Activated T-helper 2 cell treated with anti-CD3 and anti-CD28 coated beads, Interferon-gamma antibody, Interleukin-2, Interleukin-4, amounts not matched to agents 10 μg/mL and 5 μg/mL and 100 μg/mL, durations not matched to agents 14 hours and 24 hours and 36 hours (primary cell): ENCODE results near the gene PLEKHO2. TPM values are rescaled to one million over a fixed set of nuclear protein-coding genes. Genes with fewer than 3 reads are reported as not detected.
"Not testable (repeated sequence)": the region's sequence is repeated elsewhere in the genome, so short reads cannot be mapped to it uniquely, and the experiment has no call there.

Experiments
- DNase-seq: peaks from one replicate; pipeline ENCODE4 v3.0.0; 2021; ENCODE audit warnings: low spot score
- H3K27ac Mint-ChIP-seq: one replicate; pipeline ENCODE4 v1.8.0; 2021; ENCODE audit warnings: mixed read lengths
- H3K27me3 Mint-ChIP-seq: one replicate; pipeline ENCODE4 v1.8.0; 2021; ENCODE audit warnings: low read depth, mixed read lengths
- H3K36me3 Mint-ChIP-seq: one replicate; pipeline ENCODE4 v1.8.0; 2021; ENCODE audit warnings: low read depth, mixed read lengths
- H3K4me1 Mint-ChIP-seq: one replicate; pipeline ENCODE4 v1.8.0; 2021; ENCODE audit warnings: low read depth, mixed read lengths
- H3K4me3 Mint-ChIP-seq: one replicate; pipeline ENCODE4 v1.8.0; 2021; ENCODE audit warnings: low read depth, mild to moderate bottlenecking, moderate library complexity, mixed read lengths
- H3K9me3 Mint-ChIP-seq: one replicate; pipeline ENCODE4 v1.8.0; 2021; ENCODE audit warnings: mixed read lengths
- intact Hi-C: fragments of 100-400 bp; cut with micrococcal nuclease; formaldehyde crosslinking; loops from one replicate; pipeline ENCODE4 v1.15.1; 2023
- total RNA-seq: library from RNA; stranded (reverse); gene quantifications from 2 replicates; pipeline ENCODE4 v1.2.3, GENCODE V29; 2022

Gene PLEKHO2
- total RNA-seq, 1 donor from 2014 or later, result 17.0 TPM

DNA sequence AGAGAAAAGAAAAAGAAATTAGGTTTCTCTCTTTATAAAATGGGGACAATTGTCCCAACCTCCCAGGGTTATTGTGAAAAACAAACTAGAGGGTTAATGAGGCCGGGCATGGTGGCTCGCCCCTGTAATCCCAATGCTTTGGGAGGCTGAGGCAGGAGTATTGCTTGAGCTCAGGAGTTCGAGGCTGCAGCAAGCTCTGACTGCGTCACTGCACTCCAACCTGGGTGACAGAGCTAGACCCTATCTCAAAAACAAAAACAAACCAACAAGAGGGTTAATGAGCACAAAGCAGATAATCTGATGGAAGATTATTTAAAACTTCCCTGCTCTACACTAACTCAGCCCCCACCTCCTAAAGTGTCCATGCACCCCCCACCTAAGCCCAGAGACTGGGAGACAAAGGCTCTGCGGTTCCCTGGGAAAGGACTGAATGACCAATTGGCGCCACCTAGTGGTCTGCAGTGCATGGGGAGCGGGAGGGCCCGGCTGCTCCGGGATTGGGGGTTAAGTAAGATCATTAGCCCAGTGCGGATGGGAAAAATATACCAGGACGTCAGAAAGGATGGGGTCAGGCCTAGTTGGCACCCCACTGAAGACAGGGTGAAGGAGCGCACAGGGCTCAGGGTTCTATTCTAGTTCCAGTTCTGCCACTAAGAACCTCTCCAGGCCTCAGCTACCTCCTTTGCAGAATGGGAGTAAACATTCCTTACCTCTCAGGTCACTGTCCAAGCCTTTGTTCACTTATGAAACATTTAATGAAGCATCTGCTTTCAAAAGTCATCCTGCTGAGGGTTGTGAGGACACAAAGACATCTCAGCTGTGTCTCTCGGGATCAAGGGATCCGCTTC lies 31.8 kb upstream of the PLEKHO2 start:
- DNase-seq, result peak; percentile 50
- peaks cover 9% of the 10 kb centered on the region for H3K27me3 Mint-ChIP-seq
- H3K4me3 Mint-ChIP-seq, result no peak overlapping the region
- peaks cover 3% of the 10 kb centered on the region for H3K4me1 Mint-ChIP-seq
- intact Hi-C loops, result loop anchor here (1.0 kb wide), 1 partner anchor 79 kb away; no protein-coding TSS in a partner anchor
- H3K9me3 Mint-ChIP-seq, result no peaks in the 10 kb centered on the region
- H3K36me3 Mint-ChIP-seq, result no peaks in the 10 kb centered on the region
- H3K27ac Mint-ChIP-seq, result no peak overlapping the region

DNA sequence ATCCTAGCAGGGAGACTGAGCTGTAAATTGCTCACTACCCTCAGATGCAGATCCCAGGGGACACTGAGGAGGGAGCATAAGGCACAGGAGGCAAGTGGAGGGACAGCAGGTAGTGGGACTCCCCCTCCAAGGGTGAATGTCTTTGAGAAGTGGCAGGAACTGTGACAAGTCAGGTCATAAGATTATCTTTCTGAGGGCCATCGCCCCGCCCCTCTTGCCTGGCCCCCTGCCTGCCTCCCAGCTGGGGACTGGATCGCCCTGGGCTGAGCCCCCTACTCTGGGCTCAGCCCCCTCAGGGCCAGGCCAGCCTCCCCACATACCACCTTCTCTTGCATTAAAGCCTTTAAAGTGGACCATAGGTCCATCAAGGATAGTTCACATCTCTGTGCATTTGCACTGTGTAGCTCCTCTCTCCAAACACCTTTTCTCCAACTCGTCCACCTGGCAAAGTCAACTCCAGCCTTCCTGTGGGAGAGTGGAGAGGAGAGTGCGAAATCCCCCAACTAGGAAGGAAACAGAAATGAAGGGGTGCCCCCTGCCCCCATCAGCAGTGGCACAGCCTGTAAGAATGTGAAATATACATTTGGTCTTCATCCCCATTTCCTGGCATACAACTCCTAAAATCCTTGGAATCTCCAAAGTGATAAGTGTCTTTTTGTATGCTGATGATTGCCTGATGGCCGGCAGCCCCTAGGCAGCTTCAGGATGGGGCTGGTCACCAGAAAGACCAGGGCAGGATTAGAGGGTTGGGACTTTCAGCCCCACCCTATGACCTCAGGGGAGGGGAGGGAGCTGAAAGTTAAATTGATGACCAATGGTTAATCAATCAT lies 31.0 kb upstream of the PLEKHO2 start:
- H3K36me3 Mint-ChIP-seq, result no peaks in the 10 kb centered on the region
- H3K27me3 Mint-ChIP-seq, result peaks cover 9% of the 10 kb centered on the region
- H3K4me3 Mint-ChIP-seq, result no peak overlapping the region
- no peaks in the 10 kb centered on the region for H3K9me3 Mint-ChIP-seq
- H3K27ac Mint-ChIP-seq, result no peak overlapping the region
- intact Hi-C loops, result loop anchor here (1.0 kb wide), 1 partner anchor 79 kb away; no protein-coding TSS in a partner anchor
- peaks cover 3% of the 10 kb centered on the region for H3K4me1 Mint-ChIP-seq
- no peak for DNase-seq

DNA sequence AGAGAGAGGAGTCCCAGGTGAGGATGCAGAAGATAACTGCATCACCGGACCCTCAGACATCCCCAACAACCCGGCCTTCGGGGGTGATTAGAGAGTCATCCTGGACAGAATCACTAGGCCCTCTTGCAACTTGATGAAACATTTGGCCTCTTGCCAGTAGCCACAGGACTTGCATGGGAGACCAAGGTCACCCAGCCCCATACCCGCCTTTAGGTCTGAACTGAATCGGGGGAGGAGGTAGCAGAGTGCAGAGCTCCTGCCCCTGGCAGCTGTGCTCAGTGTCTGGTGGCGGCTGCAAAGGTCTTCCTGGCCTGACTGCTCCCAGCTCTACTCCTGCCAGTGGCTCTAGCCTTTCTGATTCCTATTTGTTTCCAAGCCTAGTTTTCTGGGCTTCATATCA lies 28.6 kb upstream of the PLEKHO2 start:
- Mint-ChIP-seq H3K4me1 (peaks cover 3% of the 10 kb centered on the region), H3K27me3 (peaks cover 7% of the 10 kb centered on the region), H3K36me3 (peaks cover 7% of the 10 kb centered on the region), H3K4me3 (no peak overlapping the region), H3K9me3 (no peaks in the 10 kb centered on the region), H3K27ac (no peak overlapping the region)
- DNase-seq, result no peak
- intact Hi-C loops, result no loop called here

DNA sequence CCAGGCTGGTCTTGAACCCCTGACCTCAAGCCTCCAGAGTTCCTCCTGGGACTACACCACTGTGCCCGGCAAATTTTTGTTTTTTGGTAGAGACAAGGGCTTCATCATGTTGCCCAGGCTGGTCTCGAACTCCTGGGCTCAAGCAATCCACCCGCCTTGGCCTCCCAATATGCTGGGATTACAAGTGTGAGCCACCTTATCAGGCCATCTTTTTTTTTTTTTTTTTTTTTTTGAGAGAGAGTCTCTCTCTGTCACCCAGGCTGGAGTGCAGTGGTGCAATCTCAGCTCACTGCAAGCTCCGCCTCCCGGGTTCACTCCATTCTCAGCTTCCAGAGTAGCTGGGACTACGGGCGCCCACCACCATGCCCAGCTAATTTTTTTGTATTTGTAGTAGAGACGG lies 27.4 kb upstream of the PLEKHO2 start:
- H3K4me1 Mint-ChIP-seq, intact Hi-C loops, H3K27me3 Mint-ChIP-seq, DNase-seq, H3K4me3 Mint-ChIP-seq, H3K27ac Mint-ChIP-seq, H3K9me3 Mint-ChIP-seq: not testable (repeated sequence)
- H3K36me3 Mint-ChIP-seq, result peaks cover 14% of the 10 kb centered on the region

DNA sequence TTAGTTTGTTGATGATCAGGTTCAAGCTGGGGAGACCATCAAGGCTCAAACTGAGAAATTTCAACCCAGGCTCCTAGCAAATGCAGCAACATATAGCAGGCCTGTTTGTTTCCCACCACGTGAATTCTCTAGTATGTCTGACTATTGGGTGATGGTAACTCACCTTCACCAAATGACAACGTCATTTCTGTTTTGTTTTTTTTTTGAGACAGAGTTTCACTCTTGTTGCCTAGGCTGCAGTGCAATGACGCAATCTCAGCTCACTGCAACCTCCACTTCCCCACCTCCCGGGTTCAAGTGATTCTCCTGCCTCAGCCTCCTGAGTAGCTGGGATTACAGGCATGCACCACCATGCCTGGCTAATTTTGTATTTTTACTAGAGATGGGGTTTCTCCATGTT lies 26.8 kb upstream of the PLEKHO2 start:
- peaks cover 20% of the 10 kb centered on the region for H3K36me3 Mint-ChIP-seq
- H3K27ac Mint-ChIP-seq, DNase-seq, H3K4me3 Mint-ChIP-seq, H3K27me3 Mint-ChIP-seq, H3K9me3 Mint-ChIP-seq, H3K4me1 Mint-ChIP-seq, intact Hi-C loops: not testable (repeated sequence)

DNA sequence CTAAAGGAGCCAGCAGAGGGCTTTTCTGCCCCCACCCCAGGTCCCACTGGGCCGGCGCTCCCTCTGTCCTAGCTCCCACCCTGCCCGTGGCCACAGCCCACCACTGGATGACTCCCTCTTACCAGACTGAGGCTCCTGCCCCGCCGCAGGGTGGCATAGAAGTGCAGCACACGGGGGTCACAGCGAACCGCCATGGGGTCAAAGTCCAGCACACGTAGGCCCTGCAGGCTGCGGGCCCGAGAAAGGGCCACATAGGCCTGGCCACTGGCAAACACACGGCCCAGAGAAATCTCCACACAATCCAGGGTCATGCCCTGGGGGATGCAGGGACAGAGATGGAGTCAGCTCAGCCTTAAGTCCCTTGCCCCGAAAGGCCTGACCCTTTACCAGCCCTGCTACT lies 25.3 kb upstream of the PLEKHO2 start:
- no peaks in the 10 kb centered on the region for H3K9me3 Mint-ChIP-seq
- peaks cover 3% of the 10 kb centered on the region for H3K4me1 Mint-ChIP-seq
- intact Hi-C loops, result no loop called here
- no peaks in the 10 kb centered on the region for H3K27me3 Mint-ChIP-seq
- H3K27ac Mint-ChIP-seq, result no peak overlapping the region
- peaks cover 33% of the 10 kb centered on the region for H3K36me3 Mint-ChIP-seq
- no peak for DNase-seq
- no peak overlapping the region for H3K4me3 Mint-ChIP-seq

DNA sequence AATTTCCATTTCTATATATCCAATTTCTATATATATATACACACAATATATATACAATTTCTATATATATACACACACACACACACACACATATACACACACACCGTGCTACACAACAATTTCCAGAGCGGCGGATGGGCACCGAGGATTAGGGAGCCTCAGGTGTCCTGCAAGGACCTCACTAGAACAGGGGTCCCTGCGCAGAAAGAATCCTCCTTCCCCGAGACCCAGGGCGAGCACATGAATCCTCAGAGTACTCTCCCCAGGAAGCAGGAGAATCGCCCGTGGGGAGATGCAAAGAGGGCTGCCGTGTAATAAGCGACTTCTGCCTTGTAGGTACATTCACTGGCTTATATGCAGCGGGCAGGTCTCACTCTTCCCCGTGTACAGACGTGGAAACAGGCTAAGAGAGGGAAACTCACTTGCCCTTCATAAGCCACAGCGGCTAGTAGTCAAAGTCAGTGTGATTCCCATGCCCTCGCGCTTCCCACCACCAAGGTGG lies 16.7 kb upstream of the PLEKHO2 start:
- Mint-ChIP-seq H3K4me1 (peaks cover 32% of the 10 kb centered on the region), H3K9me3 (no peaks in the 10 kb centered on the region), H3K36me3 (peaks cover 22% of the 10 kb centered on the region), H3K27ac (peak overlapping the region; percentile 88), H3K4me3 (peak overlapping the region; percentile 94), H3K27me3 (no peaks in the 10 kb centered on the region)
- intact Hi-C loops, result loop anchor here (1.0 to 10.0 kb wide), 4 partner anchors 10 to 480 kb away; partner anchors contain the start of genes PLEKHO2 and RNU5B-1
- no peak for DNase-seq

DNA sequence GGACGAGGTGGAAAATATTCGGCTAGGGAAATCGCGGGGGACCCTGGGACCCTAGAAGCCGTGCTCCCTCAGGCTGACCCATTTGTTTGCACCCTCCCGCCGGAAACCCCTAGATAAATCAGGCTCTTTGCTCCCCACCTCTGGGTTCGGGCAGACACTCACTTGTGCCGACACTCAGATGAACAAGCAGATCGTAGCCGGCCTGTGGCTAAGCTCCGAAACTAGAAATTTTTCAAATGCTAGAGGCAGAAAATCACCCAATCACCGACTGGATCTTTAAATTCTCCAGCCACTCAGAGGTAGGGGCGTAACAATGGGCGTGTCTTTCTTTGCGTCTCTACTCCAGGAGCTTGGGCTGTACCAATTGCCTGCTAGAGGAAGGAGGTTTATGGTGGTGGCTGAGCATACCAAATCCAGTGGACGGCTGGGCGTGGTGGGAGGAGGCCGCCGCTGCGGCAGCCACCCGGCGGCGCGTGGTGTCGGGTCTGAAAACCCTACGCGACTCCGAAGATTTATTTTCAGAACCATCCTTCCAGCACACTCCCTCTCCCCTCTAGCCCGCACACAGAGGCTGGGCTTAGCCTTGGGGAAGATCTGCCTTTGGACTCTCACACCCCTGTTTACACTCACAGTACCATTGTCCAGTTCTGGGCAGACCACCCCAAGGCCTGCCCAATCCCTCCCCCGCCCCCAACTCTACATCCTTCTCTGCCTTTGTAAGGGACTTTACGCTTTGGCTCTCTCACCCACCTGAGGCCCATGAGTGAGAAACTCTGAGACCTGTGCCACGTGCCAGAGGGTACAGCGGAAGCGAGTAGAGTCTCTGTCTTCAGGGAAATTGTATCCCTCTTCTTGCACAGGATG lies 16.1 kb upstream of the PLEKHO2 start, which contains the start of gene PIF1:
Gene PIF1 (minus strand): TSS at position 217 of the 864 bp plus-strand sequence. CDS start 1,312 bp downstream, outside the sequence.
- Mint-ChIP-seq H3K4me3 (peak within 1 kb of the TSS; percentile 94), H3K9me3 (no peaks in the 10 kb centered on the region), H3K27me3 (no peaks in the 10 kb centered on the region), H3K27ac (peak within 1 kb of the TSS; percentile 88), H3K36me3 (peaks cover 18% of the 10 kb centered on the region), H3K4me1 (peaks cover 34% of the 10 kb centered on the region)
- peak; percentile 93 for DNase-seq
- intact Hi-C loops, result loop anchor here (1.0 to 10.0 kb wide), 4 partner anchors 10 to 479 kb away; partner anchors contain the start of genes PLEKHO2 and RNU5B-1

DNA sequence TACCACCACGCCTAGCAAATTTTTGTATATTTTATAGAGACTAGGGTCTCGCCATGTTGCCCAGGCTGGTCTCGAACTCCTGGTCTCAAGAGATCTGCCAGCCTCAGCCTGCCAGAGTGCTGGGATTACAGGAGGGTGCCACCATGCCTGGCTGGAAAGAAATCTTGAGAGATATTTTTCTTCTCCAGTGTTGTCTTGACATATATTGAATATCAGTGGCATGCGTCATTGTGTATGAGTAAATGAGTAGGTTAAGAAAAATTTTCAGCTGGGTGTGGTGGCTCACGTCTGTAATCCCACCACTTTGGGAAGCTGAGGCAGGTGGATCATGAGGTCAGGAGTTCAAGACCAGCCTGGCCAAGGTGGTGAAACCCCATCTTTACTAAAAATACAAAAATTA lies 12.7 kb upstream of the PLEKHO2 start:
- H3K4me3 Mint-ChIP-seq, result no peak overlapping the region
- H3K4me1 Mint-ChIP-seq, result peaks cover 23% of the 10 kb centered on the region
- H3K36me3 Mint-ChIP-seq, result no peaks in the 10 kb centered on the region
- H3K27ac Mint-ChIP-seq, result no peak overlapping the region
- DNase-seq, result no peak
- no peaks in the 10 kb centered on the region for H3K27me3 Mint-ChIP-seq
- no peaks in the 10 kb centered on the region for H3K9me3 Mint-ChIP-seq
- intact Hi-C loops, result loop anchor here (10.0 kb wide), 1 partner anchor 476 kb away; the partner anchor contains the start of gene RNU5B-1

DNA sequence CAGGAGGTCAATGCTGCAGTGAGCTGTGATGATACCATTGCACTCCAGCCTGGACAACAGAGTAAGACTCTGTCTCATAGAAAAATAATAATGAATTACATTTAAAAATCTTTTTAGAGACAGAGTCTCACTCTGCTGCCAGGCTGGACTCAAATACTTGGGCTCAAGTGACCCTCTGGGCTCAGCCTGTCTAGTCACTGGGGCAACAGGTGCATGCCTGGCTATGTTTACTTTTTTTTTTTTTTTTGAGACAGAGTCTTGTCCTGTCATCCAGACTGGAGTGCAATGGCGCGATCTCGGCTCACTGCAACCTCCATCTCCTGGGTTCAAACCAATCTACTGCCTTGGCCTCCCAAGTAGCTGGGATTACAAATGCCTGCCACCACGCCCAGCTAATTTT lies 8.0 kb upstream of the PLEKHO2 start:
- Mint-ChIP-seq H3K27me3 (no peaks in the 10 kb centered on the region), H3K4me1 (peaks cover 29% of the 10 kb centered on the region), H3K27ac (no peak overlapping the region), H3K36me3 (no peaks in the 10 kb centered on the region), H3K4me3 (no peak overlapping the region), H3K9me3 (peaks cover 3% of the 10 kb centered on the region)
- intact Hi-C loops, result no loop called here
- DNase-seq, result no peak

DNA sequence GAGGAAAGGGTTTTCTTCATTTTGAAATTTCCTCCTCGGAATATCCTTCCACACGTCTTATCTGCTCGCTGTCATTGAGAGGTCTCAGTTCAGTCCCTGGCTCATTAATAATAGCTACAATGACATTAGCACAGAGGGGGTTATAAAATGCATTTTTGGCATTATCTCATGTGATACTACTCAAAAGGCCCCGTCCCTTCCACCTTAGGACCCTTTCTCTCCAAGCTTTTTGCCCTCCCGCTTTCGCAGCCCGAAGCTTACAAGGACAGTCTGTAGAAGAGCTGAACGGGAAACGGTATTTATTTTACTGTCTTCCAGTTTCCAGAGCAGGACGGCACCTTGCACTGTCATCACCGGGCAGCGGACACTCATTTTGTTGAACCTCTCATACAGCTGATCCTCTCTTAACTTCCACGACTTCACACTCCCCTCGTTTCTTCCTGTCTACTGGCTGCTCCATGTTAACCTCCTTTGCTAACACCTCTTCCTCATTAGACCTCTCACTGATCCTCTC lies 5.6 kb upstream of the PLEKHO2 start:
- Mint-ChIP-seq H3K36me3 (no peaks in the 10 kb centered on the region), H3K27me3 (no peaks in the 10 kb centered on the region), H3K4me3 (peak overlapping the region; percentile 62), H3K27ac (peak overlapping the region; percentile 34), H3K4me1 (peaks cover 34% of the 10 kb centered on the region), H3K9me3 (peaks cover 3% of the 10 kb centered on the region)
- intact Hi-C loops, result no loop called here
- no peak for DNase-seq

DNA sequence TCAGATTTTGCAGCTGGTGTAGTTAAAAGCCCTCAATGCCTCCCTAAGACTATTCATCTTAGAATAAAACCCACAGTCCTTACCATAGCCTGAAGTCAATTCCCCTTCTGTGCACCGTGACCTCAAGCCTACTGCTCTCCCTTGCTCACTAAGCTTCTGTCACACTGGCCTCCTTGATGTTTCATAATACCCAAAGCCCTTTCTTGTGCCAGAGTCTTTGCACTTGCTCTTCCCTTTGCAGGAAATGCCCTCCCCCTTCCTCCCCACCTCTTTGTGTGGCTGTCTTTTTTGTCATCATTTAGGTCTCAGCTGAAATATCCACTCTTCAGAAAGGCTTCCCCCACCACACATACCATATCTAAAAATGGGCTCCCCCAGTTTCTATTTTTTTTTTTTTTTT lies 4.2 kb upstream of the PLEKHO2 start:
- DNase-seq, result no peak
- intact Hi-C loops, result no loop called here
- Mint-ChIP-seq H3K27me3 (no peaks in the 10 kb centered on the region), H3K36me3 (no peaks in the 10 kb centered on the region), H3K4me3 (no peak overlapping the region), H3K9me3 (peaks cover 3% of the 10 kb centered on the region), H3K27ac (peak overlapping the region; percentile 57), H3K4me1 (peaks cover 35% of the 10 kb centered on the region)
